H9 (cell line): ENCODE data around the gene AHSG. TPM values are rescaled to one million over a fixed set of nuclear protein-coding genes. Genes with fewer than 3 reads are reported as not detected.

ENCODE experiments used
- DNase-seq: peaks from one replicate; pipeline ENCODE4 v3.0.0-alpha.2; 2017
- H2AFZ ChIP-seq: one replicate; pipeline ENCODE4 v1.6.1; 2013; ENCODE audit warnings: mild to moderate bottlenecking, low read length, control low read depth, moderate library complexity
- H2AK5ac ChIP-seq: 2 replicates; pipeline ENCODE4 v1.6.1; 2013; ENCODE audit warnings: low read length, control low read depth, mixed read lengths; ENCODE audit not compliant: insufficient read length
- H2BK120ac ChIP-seq: one replicate; pipeline ENCODE4 v1.6.1; 2013; ENCODE audit warnings: low read depth, mild to moderate bottlenecking, low read length, control low read depth, inconsistent platforms; ENCODE audit not compliant: poor library complexity, severe bottlenecking
- H2BK12ac ChIP-seq: 2 replicates; pipeline ENCODE4 v1.6.1; 2013; ENCODE audit warnings: low read length, control low read depth, mixed read lengths, low read depth; ENCODE audit not compliant: insufficient read length
- H2BK15ac ChIP-seq: 2 replicates; pipeline ENCODE4 v1.6.1; 2013; ENCODE audit warnings: low read depth, low read length, control low read depth
- H2BK20ac ChIP-seq: one replicate; pipeline ENCODE4 v1.6.1; 2013; ENCODE audit warnings: low read depth, mild to moderate bottlenecking, low read length, control low read depth, inconsistent platforms; ENCODE audit not compliant: poor library complexity, severe bottlenecking
- H2BK5ac ChIP-seq: 2 replicates; pipeline ENCODE4 v1.6.1; 2013; ENCODE audit warnings: low read length, control low read depth, mixed read lengths; ENCODE audit not compliant: insufficient read length
- H3K14ac ChIP-seq: 2 replicates; pipeline ENCODE4 v1.6.1; 2013; ENCODE audit warnings: low read length, control low read depth; ENCODE audit not compliant: insufficient read depth
- H3K18ac ChIP-seq: 2 replicates; pipeline ENCODE4 v1.6.1; 2013; ENCODE audit warnings: low read depth, mild to moderate bottlenecking, mixed read lengths, low read length, control low read depth; ENCODE audit not compliant: insufficient read length
- H3K23ac ChIP-seq: 2 replicates; pipeline ENCODE4 v1.6.1; 2013; ENCODE audit warnings: low read length, control low read depth, mixed read lengths, low read depth; ENCODE audit not compliant: insufficient read length
- H3K23me2 ChIP-seq: 2 replicates; pipeline ENCODE4 v1.6.1; 2013; ENCODE audit warnings: low read depth, mild to moderate bottlenecking, mixed read lengths, low read length, control low read depth; ENCODE audit not compliant: insufficient read length, poor library complexity, severe bottlenecking
- H3K27ac ChIP-seq: 2 replicates; pipeline ENCODE4 v1.5.1; 2013; ENCODE audit warnings: low read length, control low read depth, mixed read lengths, low read depth; ENCODE audit not compliant: insufficient read length
- H3K27me3 ChIP-seq: 2 replicates; pipeline ENCODE4 v1.6.1; 2013; ENCODE audit warnings: low read length, control low read depth, inconsistent platforms; ENCODE audit not compliant: insufficient read depth
- H3K4ac ChIP-seq: 2 replicates; pipeline ENCODE4 v1.6.1; 2013; ENCODE audit warnings: low read depth, mild to moderate bottlenecking, control low read depth, inconsistent platforms, low read length, moderate library complexity
- H3K4me1 ChIP-seq: 2 replicates; pipeline ENCODE4 v1.6.1; 2013; ENCODE audit warnings: low read length, control low read depth, inconsistent platforms; ENCODE audit not compliant: insufficient read depth
- H3K4me2 ChIP-seq: 2 replicates; pipeline ENCODE4 v1.6.1; 2013; ENCODE audit warnings: low read length, control low read depth, mixed read lengths; ENCODE audit not compliant: insufficient read length, insufficient read depth
- H3K56ac ChIP-seq: 2 replicates; pipeline ENCODE4 v1.6.1; 2013; ENCODE audit warnings: low read depth, mild to moderate bottlenecking, mixed read lengths, low read length, control low read depth; ENCODE audit not compliant: insufficient read length
- H3K79me1 ChIP-seq: 2 replicates; pipeline ENCODE4 v1.6.1; 2013; ENCODE audit warnings: low read depth, mild to moderate bottlenecking, moderate library complexity, low read length, control low read depth, inconsistent platforms; ENCODE audit not compliant: insufficient read depth, poor library complexity, severe bottlenecking
- H3K79me2 ChIP-seq: 2 replicates; pipeline ENCODE4 v1.6.1; 2013; ENCODE audit warnings: low read length, control low read depth, inconsistent platforms; ENCODE audit not compliant: insufficient read depth
- H3K9ac ChIP-seq: 2 replicates; pipeline ENCODE4 v1.6.1; 2013; ENCODE audit warnings: low read length, control low read depth, mixed read lengths; ENCODE audit not compliant: insufficient read length; ENCODE audit errors: extremely low read depth
- H3K9me3 ChIP-seq: one replicate; pipeline ENCODE4 v1.6.1; 2013; ENCODE audit warnings: low read depth, low read length, inconsistent platforms; ENCODE audit not compliant: control insufficient read depth
- H3T11ph ChIP-seq: one replicate; pipeline ENCODE4 v1.6.1; 2013; ENCODE audit warnings: mild to moderate bottlenecking, low read length, control low read depth, inconsistent platforms
- H4K20me1 ChIP-seq: one replicate; pipeline ENCODE4 v1.6.1; 2013; ENCODE audit not compliant: control insufficient read depth, insufficient read length, insufficient read depth
- H4K5ac ChIP-seq: 2 replicates; pipeline ENCODE4 v1.6.1; 2013; ENCODE audit warnings: low read depth, mild to moderate bottlenecking, mixed read lengths, low read length, control low read depth; ENCODE audit not compliant: insufficient read length
- H4K8ac ChIP-seq: replicated peaks from 2 replicates; pipeline ENCODE4 v1.6.1; 2013; ENCODE audit warnings: low read length, control low read depth, mixed read lengths, low read depth; ENCODE audit not compliant: insufficient read length
- H4K91ac ChIP-seq: 2 replicates; pipeline ENCODE4 v1.6.1; 2013; ENCODE audit warnings: low read depth, mild to moderate bottlenecking, moderate library complexity, mixed read lengths, low read length, control low read depth; ENCODE audit not compliant: insufficient read length
- H3K27ac Mint-ChIP-seq, 3 experiments: 2 replicates in 2 of 3; 3 replicates in 1 of 3; pipeline ENCODE4 v1.8.0; 2020 to 2021; ENCODE audit warnings: mixed read lengths in 3 of 3, mild to moderate bottlenecking in 1 of 3, moderate library complexity in 1 of 3
- H3K27me3 Mint-ChIP-seq: 2 replicates; pipeline ENCODE4 v1.8.0; 2021; ENCODE audit warnings: low read depth, mild to moderate bottlenecking, moderate library complexity, mixed read lengths
- H3K36me3 Mint-ChIP-seq, 3 experiments: 2 replicates in 2 of 3; 3 replicates in 1 of 3; pipeline ENCODE4 v1.8.0; 2020 to 2021; ENCODE audit warnings: low read depth in 3 of 3, mixed read lengths in 3 of 3; ENCODE audit not compliant: insufficient read depth in 1 of 3
- H3K4me1 Mint-ChIP-seq, 2 experiments: 2 replicates each; pipeline ENCODE4 v1.8.0; 2020; ENCODE audit warnings: mixed read lengths in 2 of 2
- H3K4me3 Mint-ChIP-seq, 2 experiments: 2 replicates in 1 of 2; 3 replicates in 1 of 2; pipeline ENCODE4 v1.8.0; 2020 to 2021; ENCODE audit warnings: mild to moderate bottlenecking in 2 of 2, mixed read lengths in 2 of 2, moderate library complexity in 1 of 2
- H3K9me3 Mint-ChIP-seq, 2 experiments: 2 replicates in 1 of 2; 3 replicates in 1 of 2; pipeline ENCODE4 v1.8.0; 2020; ENCODE audit warnings: mild to moderate bottlenecking in 2 of 2, mixed read lengths in 2 of 2, moderate library complexity in 1 of 2
- WGBS: extraction: QIAGEN DNeasy Blood & Tissue Kit; methylation state at CpG from one replicate; pipeline ENCODE4 v1.1.7; 2013; ENCODE audit warnings: missing lambda C conversion rate, low lambda C conversion rate, mixed read lengths; ENCODE audit not compliant: insufficient read length; ENCODE audit errors: extremely low coverage; 5-methylcytosine and 5-hydroxymethylcytosine counted together
- total RNA-seq: library from RNA; stranded (reverse); gene quantifications from 2 replicates; pipeline ENCODE4 v1.2.1, GENCODE V29; 2021
- TF ChIP-seq, protein P1 (sequence below): fragments of 200-600 bp; sonication (generic); conservative IDR thresholded peaks from 3 replicates; pipeline ENCODE4 v1.8.0; 2021; ENCODE audit warnings: antibody characterized with exemption, mild to moderate bottlenecking

AHSG gene
- total RNA-seq, 1 experiment from 2014 or later = not detected

DNA sequence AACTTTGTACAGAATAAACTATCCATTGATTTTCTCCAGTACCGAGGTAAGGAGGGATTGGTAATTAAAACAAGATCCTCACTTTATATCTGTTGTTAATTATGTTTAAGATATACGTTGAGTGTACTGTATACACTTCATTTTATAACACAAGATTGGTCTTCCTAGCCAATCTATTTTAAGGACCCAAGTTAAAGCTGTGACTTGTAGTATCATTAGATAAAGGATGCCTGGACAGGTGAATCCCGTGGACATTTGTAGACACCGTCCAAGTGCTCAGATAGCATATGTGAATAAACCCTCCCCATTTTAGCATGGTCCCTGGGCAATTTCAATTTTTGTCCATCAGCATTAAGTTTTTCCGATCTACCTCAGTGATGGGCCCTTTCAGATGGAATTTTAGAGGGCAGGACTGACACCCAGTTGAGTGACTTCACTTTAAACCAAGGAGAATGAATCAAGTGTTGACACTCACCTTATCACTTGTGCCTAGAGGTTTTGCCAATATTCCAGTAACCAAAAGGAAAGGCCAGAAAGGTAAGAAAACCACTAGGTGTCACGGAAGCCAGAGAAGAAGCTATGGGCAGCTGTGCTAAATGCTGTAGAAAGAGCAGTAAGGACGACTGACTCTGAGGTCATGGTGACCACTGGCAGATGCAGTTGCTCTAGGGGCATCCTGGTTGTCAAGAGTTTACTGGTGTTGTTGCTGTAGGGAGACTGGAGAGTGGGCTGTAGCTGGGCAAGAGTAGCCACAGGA lies 9.2 kb downstream of the AHSG start:
- Histone ChIP-seq H3K23me2 (no peaks in the 10 kb centered on the region), H3K23ac (no peak overlapping the region), H3K79me1 (no peaks in the 10 kb centered on the region), H4K8ac (no peak overlapping the region), H4K5ac (no peak overlapping the region), H3T11ph (no peak overlapping the region), H3K18ac (no peak overlapping the region), H4K20me1 (no peaks in the 10 kb centered on the region), H3K56ac (no peak overlapping the region), H3K27ac (no peak overlapping the region), H2BK12ac (no peak overlapping the region), H3K9me3 (no peaks in the 10 kb centered on the region), H3K14ac (no peak overlapping the region), H2BK20ac (no peak overlapping the region), H2BK120ac (no peak overlapping the region), H2BK15ac (no peak overlapping the region), H3K27me3 (no peaks in the 10 kb centered on the region), H4K91ac (no peak overlapping the region), H3K4me1 (no peaks in the 10 kb centered on the region; the same call in 1 of the 2 replicates), H3K79me2 (no peaks in the 10 kb centered on the region), H3K4me2 (no peak overlapping the region), H2AK5ac (no peak overlapping the region), H2BK5ac (no peak overlapping the region), H3K9ac (no peak overlapping the region), H2AFZ (no peak overlapping the region), H3K4ac (no peak overlapping the region)
- Mint-ChIP-seq H3K9me3 (no peaks in the 10 kb centered on the region), H3K4me3 (no peak overlapping the region), H3K36me3 (no peaks in the 10 kb centered on the region), H3K4me1 (peaks cover 6% of the 10 kb centered on the region in 2 experiments), H3K27me3 (peaks cover 18% of the 10 kb centered on the region), H3K27ac (peak overlapping the region in 1 of 3 experiments; percentile 52; a peak in 1 of 7 replicates)
- WGBS = no CpG with 5 or more reads among the region's 7 CpGs
- TF ChIP-seq, protein P1, sequence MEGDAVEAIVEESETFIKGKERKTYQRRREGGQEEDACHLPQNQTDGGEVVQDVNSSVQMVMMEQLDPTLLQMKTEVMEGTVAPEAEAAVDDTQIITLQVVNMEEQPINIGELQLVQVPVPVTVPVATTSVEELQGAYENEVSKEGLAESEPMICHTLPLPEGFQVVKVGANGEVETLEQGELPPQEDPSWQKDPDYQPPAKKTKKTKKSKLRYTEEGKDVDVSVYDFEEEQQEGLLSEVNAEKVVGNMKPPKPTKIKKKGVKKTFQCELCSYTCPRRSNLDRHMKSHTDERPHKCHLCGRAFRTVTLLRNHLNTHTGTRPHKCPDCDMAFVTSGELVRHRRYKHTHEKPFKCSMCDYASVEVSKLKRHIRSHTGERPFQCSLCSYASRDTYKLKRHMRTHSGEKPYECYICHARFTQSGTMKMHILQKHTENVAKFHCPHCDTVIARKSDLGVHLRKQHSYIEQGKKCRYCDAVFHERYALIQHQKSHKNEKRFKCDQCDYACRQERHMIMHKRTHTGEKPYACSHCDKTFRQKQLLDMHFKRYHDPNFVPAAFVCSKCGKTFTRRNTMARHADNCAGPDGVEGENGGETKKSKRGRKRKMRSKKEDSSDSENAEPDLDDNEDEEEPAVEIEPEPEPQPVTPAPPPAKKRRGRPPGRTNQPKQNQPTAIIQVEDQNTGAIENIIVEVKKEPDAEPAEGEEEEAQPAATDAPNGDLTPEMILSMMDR = no peak
- no peak for DNase-seq
